Heart left ventricle (tissue), 16 donors: ENCODE data around the gene PACS1. TPM values are rescaled to one million over a fixed set of nuclear protein-coding genes. Genes with fewer than 3 reads are reported as not detected.
"Not testable (repeated sequence)": the region's sequence is repeated elsewhere in the genome, so short reads cannot be mapped to it uniquely, and the experiment has no call there.

Experiments
- ATAC-seq, 4 donors: fragments of 200-7000 bp; cut with Tn5 transposase; one replicate each; pipeline ENCODE4 v1.9.1; 2020 to 2022; ENCODE audit warnings: moderate library complexity in 4 of 4, mild to moderate bottlenecking in 3 of 4, moderate number of reproducible peaks in 1 of 4
- DNase-seq, 5 donors: peaks; one replicate each; pipeline ENCODE4 v3.0.0-alpha.2; 2020
- H3K27ac ChIP-seq, 12 donors: fragments of 200-600 bp; sonication (generic) in 4 of 12; one replicate each; pipeline versions ENCODE4 v1.5.0 to v1.8.0; 2016 to 2022; ENCODE audit warnings: mild to moderate bottlenecking in 2 of 12
- H3K27me3 ChIP-seq, 9 donors: fragments of 200-600 bp; sonication (generic) in 2 of 9; one replicate each; pipeline versions ENCODE4 v1.5.1 to v1.8.0; 2016 to 2022; ENCODE audit warnings: mild to moderate bottlenecking in 3 of 9
- H3K36me3 ChIP-seq, 9 donors: fragments of 200-600 bp; sonication (generic) in 2 of 9; one replicate each; pipeline versions ENCODE4 v1.5.0 to v1.8.0; 2018 to 2022; ENCODE audit warnings: mild to moderate bottlenecking in 2 of 9
- H3K4me1 ChIP-seq, 12 donors: fragments of 200-600 bp; sonication (generic) in 4 of 12; one replicate each; pipeline versions ENCODE4 v1.5.0 to v1.8.0; 2016 to 2022; ENCODE audit warnings: mild to moderate bottlenecking in 3 of 12
- H3K4me3 ChIP-seq, 12 donors: fragments of 200-600 bp; sonication (generic) in 4 of 12; one replicate each; pipeline versions ENCODE4 v1.5.0 to v1.8.0; 2017 to 2022; ENCODE audit warnings: mild to moderate bottlenecking in 9 of 12, moderate library complexity in 4 of 12
- H3K9me3 ChIP-seq, 12 donors: fragments of 200-600 bp; sonication (generic) in 4 of 12; one replicate each; pipeline versions ENCODE4 v1.5.0 to v1.8.0; 2016 to 2022; ENCODE audit warnings: mild to moderate bottlenecking in 1 of 12
- POLR2A ChIP-seq, 2 donors: fragments of 450-650 bp; IDR thresholded peaks; one replicate each; pipeline ENCODE4 v1.6.1; 2017; ENCODE audit warnings: antibody characterized with exemption in 2 of 2, mild to moderate bottlenecking in 2 of 2, moderate library complexity in 2 of 2
- WGBS, 4 donors: extraction: QIAGEN DNeasy Blood & Tissue Kit in 2 of 4; methylation state at CpG; one replicate each; pipeline versions ENCODE4 v1.1.5 to v1.1.7; 2013 to 2018; 5-methylcytosine and 5-hydroxymethylcytosine counted together
- intact Hi-C, 10 donors: fragments of 100-400 bp; cut with DNase I; formaldehyde crosslinking; loops; one replicate each; pipeline versions ENCODE4 v1.11.1 to v1.14.2; 2022
- polyA plus RNA-seq, 2 donors: library from polyadenylated mRNA; stranded (reverse); fragments of 200-250 nt; gene quantifications; one replicate each; pipeline ENCODE4 v1.2.3, GENCODE V29; 2013
- total RNA-seq, 9 donors: library from RNA; depleted of rRNA in 2 of 9; stranded (reverse); fragments of >200 nt in 2 of 9; fragmentation: NEBNext Ultra II Directional in 3 of 9; extraction: Animal tissue kit (Norgen Biotek cat#: 25700) in 3 of 9; gene quantifications; one replicate each; pipeline versions ENCODE4 v1.1.0 to v1.2.4, GENCODE V29; 2016 to 2023
- TF ChIP-seq, protein P1 (sequence below), 12 donors: fragments of 200-600 bp; sonication (generic) in 4 of 12; IDR thresholded peaks; one replicate each; pipeline versions ENCODE4 v1.5.0 to v1.8.0; 2018 to 2022; ENCODE audit warnings: antibody characterized with exemption in 12 of 12, mild to moderate bottlenecking in 5 of 12
- donor health status: ischemic (EF 13 %, LVEDD 7.1; RV severe dilation, severe dysfunction).
- donor health status: healthy with polysubstance abuse.
- donor health status: DM: no; HTN: yes; CAD: no.
- donor health status: DM: no; HTN: no; CAD: no.
- donor health status: ischemic (EF 25% LVEDD 6.9; RV normal size, moderate dysfunction).
- donor health status: ischemic (EF 25% LVEDD 5.7; RV mildly dilated, moderate dysfunction).
- donor health status: healthy.
- donor health status: DM: yes; HTN: yes; CAD: no.
- donor health status: ischemic (EF 35%, LVEDD 5.7; RV mildly dilated, moderate dysfunction).
- donor health status: nonischemic (EF 11% LVEDD 7.7; RV severe dilation, severe dysfunction).
- donor health status: DM: yes; HTN: yes; CAD: no.
- donor health status: PGD.
- donor health status: ischemic (EF 29% LVEDD 5.4; RV normal size, mild dysfunction).
- donor health status: nonischemic (EF 23%, LVEDD 6.1; RV moderate dilation, normal function).

The PACS1 gene
- total and polyA plus RNA-seq, 11 donors: 30.6 to 151 (median 89.8) TPM

DNA sequence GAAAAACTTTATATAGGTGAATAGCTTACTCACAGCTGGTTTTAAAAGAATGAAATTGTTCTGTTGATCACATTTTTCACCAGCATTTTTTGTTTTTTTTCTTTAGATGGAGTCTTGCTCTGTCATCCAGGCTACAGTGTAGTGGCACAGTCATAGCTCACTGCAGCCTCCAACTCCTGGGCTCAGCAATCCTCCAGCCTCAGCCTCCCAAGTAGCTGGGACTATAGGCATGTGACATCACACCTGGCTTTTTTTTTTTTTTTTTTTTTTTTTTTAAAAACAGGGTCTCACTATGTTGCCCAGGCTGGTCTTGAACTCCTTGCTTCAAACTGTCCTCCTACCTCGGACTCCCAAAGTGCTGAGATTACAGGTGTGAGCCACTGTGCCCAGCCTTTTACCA is 3.6 kb downstream of the PACS1 start:
- ATAC-seq: no peak
- Histone ChIP-seq H3K27me3 (no peaks in the 10 kb centered on the region), H3K27ac (no peak overlapping the region), H3K9me3 (no peaks in the 10 kb centered on the region), H3K4me3 (no peak overlapping the region), H3K4me1 (peaks cover 0 to 40% (median 27%) of the 10 kb centered on the region in 12 donors), H3K36me3 (peaks cover 0 to 50% (median 20%) of the 10 kb centered on the region in 9 donors)
- 100% methylated on average over 1 of the region's 1 CpG for WGBS, 4 donors
- DNase-seq: no peak
- intact Hi-C loops: loop anchor here in 8 of 10 donors (5.0 to 10.0 kb wide), 5 partner anchors 44 to 61 kb away; no protein-coding TSS in a partner anchor
- no peak for TF ChIP-seq POLR2A (IDR thresholded peaks at IDR 0.05)
- TF ChIP-seq, protein P1, sequence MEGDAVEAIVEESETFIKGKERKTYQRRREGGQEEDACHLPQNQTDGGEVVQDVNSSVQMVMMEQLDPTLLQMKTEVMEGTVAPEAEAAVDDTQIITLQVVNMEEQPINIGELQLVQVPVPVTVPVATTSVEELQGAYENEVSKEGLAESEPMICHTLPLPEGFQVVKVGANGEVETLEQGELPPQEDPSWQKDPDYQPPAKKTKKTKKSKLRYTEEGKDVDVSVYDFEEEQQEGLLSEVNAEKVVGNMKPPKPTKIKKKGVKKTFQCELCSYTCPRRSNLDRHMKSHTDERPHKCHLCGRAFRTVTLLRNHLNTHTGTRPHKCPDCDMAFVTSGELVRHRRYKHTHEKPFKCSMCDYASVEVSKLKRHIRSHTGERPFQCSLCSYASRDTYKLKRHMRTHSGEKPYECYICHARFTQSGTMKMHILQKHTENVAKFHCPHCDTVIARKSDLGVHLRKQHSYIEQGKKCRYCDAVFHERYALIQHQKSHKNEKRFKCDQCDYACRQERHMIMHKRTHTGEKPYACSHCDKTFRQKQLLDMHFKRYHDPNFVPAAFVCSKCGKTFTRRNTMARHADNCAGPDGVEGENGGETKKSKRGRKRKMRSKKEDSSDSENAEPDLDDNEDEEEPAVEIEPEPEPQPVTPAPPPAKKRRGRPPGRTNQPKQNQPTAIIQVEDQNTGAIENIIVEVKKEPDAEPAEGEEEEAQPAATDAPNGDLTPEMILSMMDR (IDR thresholded peaks at IDR 0.05): no peak

DNA sequence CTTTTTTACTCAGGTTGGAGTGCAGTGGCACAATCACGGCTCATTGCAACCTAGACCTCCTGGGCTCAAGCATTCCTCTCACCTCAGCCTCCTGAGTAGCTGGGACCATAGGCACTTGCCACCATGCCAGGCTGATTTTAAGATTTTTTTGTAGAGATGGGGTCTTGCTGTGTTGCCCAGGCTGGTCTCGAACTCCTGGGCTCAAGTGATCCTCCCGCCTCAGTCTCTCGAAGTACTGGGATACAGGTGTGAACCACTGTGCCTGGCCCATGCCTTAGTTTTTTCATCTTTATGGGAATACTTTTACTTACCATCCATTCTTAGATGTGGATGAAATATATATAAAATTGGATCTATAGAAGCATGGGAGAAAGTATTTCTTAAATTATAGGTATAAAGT is 5.2 kb downstream of the PACS1 start:
- WGBS, 4 donors: 96 to 99% (median 98%) methylated on average over 4 of the region's 4 CpGs
- Histone ChIP-seq H3K9me3 (no peaks in the 10 kb centered on the region), H3K27ac (no peak overlapping the region), H3K27me3 (no peaks in the 10 kb centered on the region), H3K4me1 (peaks cover 0 to 36% (median 20%) of the 10 kb centered on the region in 12 donors), H3K36me3 (peaks cover 0 to 50% (median 20%) of the 10 kb centered on the region in 9 donors), H3K4me3 (no peak overlapping the region)
- TF ChIP-seq, protein P1 (IDR thresholded peaks at IDR 0.05): no peak
- TF ChIP-seq POLR2A (IDR thresholded peaks at IDR 0.05): no peak
- DNase-seq (no peak), ATAC-seq (no peak)
- intact Hi-C loops: loop anchor here in 3 of 10 donors (10.0 kb wide), 2 partner anchors 50 to 60 kb away; no protein-coding TSS in a partner anchor

DNA sequence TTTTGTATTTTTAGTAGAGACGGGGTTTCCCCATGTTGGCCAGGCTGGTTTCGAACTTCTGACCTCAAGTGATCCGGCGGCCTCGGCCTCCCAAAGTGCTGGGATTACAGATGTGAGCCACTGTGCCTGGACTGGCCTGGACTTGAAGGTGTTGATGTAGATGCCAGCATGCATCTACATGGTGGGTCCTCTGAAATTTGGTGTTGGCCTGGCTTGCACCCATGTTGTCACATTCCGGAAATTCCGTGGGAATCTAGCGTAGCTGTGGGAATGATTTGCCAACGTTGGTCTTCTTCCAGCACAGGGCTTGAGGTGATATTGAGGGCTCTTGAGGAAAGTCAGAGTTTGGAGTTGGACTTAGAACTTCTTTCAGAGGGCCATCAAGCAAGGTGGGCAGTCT is 6.5 kb downstream of the PACS1 start:
- Histone ChIP-seq H3K27me3 (no peaks in the 10 kb centered on the region), H3K4me3 (no peak overlapping the region), H3K9me3 (no peaks in the 10 kb centered on the region), H3K4me1 (peaks cover 0 to 45% (median 27%) of the 10 kb centered on the region in 12 donors), H3K27ac (peak overlapping the region in 4 of 12 donors; percentile 6 to 45 (median 17)), H3K36me3 (peaks cover 0 to 50% (median 20%) of the 10 kb centered on the region in 9 donors)
- 65 to 81% (median 72%) methylated on average over 4 to 9 of the region's 9 CpGs for WGBS, 4 donors
- ATAC-seq (peak in 1 of 4 donors; percentile 47), DNase-seq (no peak)
- intact Hi-C loops: loop anchor here in 3 of 10 donors (10.0 kb wide), 2 partner anchors 48 to 58 kb away; no protein-coding TSS in a partner anchor
- TF ChIP-seq, protein P1 (IDR thresholded peaks at IDR 0.05): no peak
- no peak for TF ChIP-seq POLR2A (IDR thresholded peaks at IDR 0.05)

DNA sequence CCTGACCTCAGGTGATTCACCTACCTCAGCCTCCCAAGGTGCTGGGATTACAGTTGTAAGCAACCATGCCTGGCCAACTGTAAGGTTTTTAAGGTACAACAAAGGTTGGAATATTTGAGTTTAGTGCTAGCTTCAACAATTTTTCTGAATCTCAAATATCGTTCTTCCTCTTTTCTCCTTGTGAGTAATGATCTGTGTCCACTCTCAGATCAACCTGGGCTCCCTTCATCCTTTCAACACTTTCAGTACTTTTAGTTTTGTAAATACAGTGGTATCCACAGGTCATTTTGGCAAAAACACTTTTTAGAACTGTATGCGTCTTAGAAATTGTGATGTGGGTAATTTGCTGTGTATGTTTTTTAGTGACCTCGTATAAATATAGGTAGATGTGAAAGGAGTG is 7.9 kb downstream of the PACS1 start:
- H3K27me3 ChIP-seq: no peaks in the 10 kb centered on the region
- H3K9me3 ChIP-seq: no peaks in the 10 kb centered on the region
- ATAC-seq (no peak), DNase-seq (no peak)
- H3K36me3 ChIP-seq: peaks cover 0 to 48% (median 16%) of the 10 kb centered on the region in 9 donors
- peaks cover 0 to 46% (median 28%) of the 10 kb centered on the region in 12 donors for H3K4me1 ChIP-seq
- no peak overlapping the region for H3K27ac ChIP-seq
- no peak overlapping the region for H3K4me3 ChIP-seq
- TF ChIP-seq, protein P1 (IDR thresholded peaks at IDR 0.05): no peak
- no peak for TF ChIP-seq POLR2A (IDR thresholded peaks at IDR 0.05)
- intact Hi-C loops: loop anchor here in 3 of 10 donors (10.0 kb wide), 2 partner anchors 47 to 57 kb away; no protein-coding TSS in a partner anchor
- 92 to 97% (median 93%) methylated on average over 3 of the region's 3 CpGs for WGBS, 4 donors

DNA sequence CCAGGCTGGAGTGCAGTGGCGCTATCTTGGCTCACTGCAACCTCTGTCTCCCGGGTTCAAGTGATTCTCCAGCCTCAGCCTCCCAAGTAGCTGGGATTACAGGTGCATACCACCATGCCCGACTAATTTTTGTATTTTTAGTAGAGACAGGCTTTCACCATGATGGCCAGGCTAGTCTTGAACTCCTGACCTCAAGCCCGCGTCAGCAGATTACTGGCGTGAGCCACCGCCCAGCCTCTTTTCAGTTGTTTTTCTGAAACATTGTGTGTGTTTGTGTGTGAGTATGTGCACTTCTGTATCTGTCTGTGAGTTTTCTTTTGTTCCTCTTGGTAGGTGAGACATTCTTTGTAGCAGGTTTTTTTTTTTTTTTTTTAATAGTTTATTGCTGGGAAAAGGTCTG is 8.9 kb downstream of the PACS1 start:
- intact Hi-C loops: loop anchor here in 3 of 10 donors (10.0 kb wide), 2 partner anchors 46 to 56 kb away; no protein-coding TSS in a partner anchor
- not testable (repeated sequence) for H3K27ac ChIP-seq, ATAC-seq, H3K9me3 ChIP-seq, H3K4me3 ChIP-seq, DNase-seq, H3K27me3 ChIP-seq
- 87 to 91% (median 89%) methylated on average over 7 of the region's 7 CpGs for WGBS, 4 donors
- peaks cover 0 to 38% (median 11%) of the 10 kb centered on the region in 9 donors for H3K36me3 ChIP-seq
- peaks cover 0 to 56% (median 39%) of the 10 kb centered on the region in 12 donors for H3K4me1 ChIP-seq
